B cell (primary cell): ENCODE results near the gene CYTH3. TPM values are rescaled to one million over a fixed set of nuclear protein-coding genes. Genes with fewer than 3 reads are reported as not detected.

Experiments
- ATAC-seq: fragments of 200-7000 bp; cut with Tn5 transposase; one replicate; pipeline ENCODE4 v1.10.0; 2021; ENCODE audit warnings: low read depth, mild to moderate bottlenecking, moderate number of reproducible peaks, moderate library complexity
- CTCF ChIA-PET: fragments of 350-600 bp; sonication (Branson Sonifier 250); formaldehyde crosslinking; loops from one replicate; lab custom pipeline; 2021; ENCODE audit warnings: antibody characterized with exemption, inconsistent platforms; lab: Charles Lee
- POLR2A ChIA-PET: fragments of 350-600 bp; sonication (Branson Sonifier 250); formaldehyde crosslinking; loops from one replicate; lab custom pipeline; 2021; ENCODE audit warnings: antibody characterized with exemption; lab: Charles Lee
- DNase-seq: peaks from one replicate; pipeline ENCODE4 v3.0.0; 2013
- H2AFZ ChIP-seq: 2 replicates; pipeline ENCODE4 v1.6.1; 2012; ENCODE audit warnings: mild to moderate bottlenecking, low read depth, low read length; ENCODE audit not compliant: insufficient read depth, poor library complexity, severe bottlenecking
- H3K27ac ChIP-seq, 2 donors: 1 replicate in 1 of 2; 2 replicates in 1 of 2; pipeline ENCODE4 v1.5.1; 2012 to 2013; ENCODE audit warnings: low read length in 2 of 2, mild to moderate bottlenecking in 2 of 2, moderate library complexity in 1 of 2
- H3K27me3 ChIP-seq, 4 experiments: fragments of 200-600 bp in 1 of 4; sonication (generic) in 1 of 4; replicated peaks in 1 of 4; 1 replicate in 2 of 4; 2 replicates in 2 of 4; pipeline versions ENCODE4 v1.6.1 to v1.7.0; 2013 to 2016; ENCODE audit warnings: low read length in 3 of 4, mild to moderate bottlenecking in 2 of 4, mixed read lengths in 1 of 4, moderate library complexity in 1 of 4; ENCODE audit not compliant: insufficient read depth in 4 of 4, control insufficient read depth in 3 of 4; ENCODE audit errors: control extremely low read depth in 1 of 4
- H3K36me3 ChIP-seq, 2 experiments: replicated peaks in 1 of 2; 1 replicate in 1 of 2; 2 replicates in 1 of 2; pipeline versions ENCODE4 v1.6.1 to v1.7.1; 2013; ENCODE audit warnings: low read length in 1 of 2; ENCODE audit not compliant: insufficient read depth in 2 of 2, control insufficient read depth in 1 of 2; ENCODE audit errors: control extremely low read depth in 1 of 2, extremely low read depth in 1 of 2
- H3K4me1 ChIP-seq, 2 donors: fragments of 200-600 bp in 1 of 2; sonication (generic) in 1 of 2; 1 replicate in 1 of 2; 2 replicates in 1 of 2; pipeline versions ENCODE4 v1.5.1 to v1.6.1; 2013 to 2017; ENCODE audit warnings: low read length in 2 of 2; ENCODE audit not compliant: control insufficient read depth in 2 of 2, insufficient read depth in 2 of 2
- H3K4me2 ChIP-seq: replicated peaks from 2 replicates; pipeline ENCODE3; 2012; ENCODE audit warnings: mild to moderate bottlenecking, low read depth, low read length; ENCODE audit not compliant: poor library complexity, severe bottlenecking
- H3K4me3 ChIP-seq, 5 experiments: fragments of 200-600 bp in 1 of 5; sonication (generic) in 1 of 5; 1 replicate in 3 of 5; 2 replicates in 2 of 5; pipeline versions ENCODE4 v1.5.1 to v1.7.0; 2011 to 2016; ENCODE audit warnings: low read length in 4 of 5, mild to moderate bottlenecking in 4 of 5, low read depth in 2 of 5, control low read depth in 1 of 5, moderate library complexity in 1 of 5; ENCODE audit not compliant: insufficient read depth in 1 of 5; ENCODE audit errors: control extremely low read depth in 1 of 5, extremely low read depth in 1 of 5
- H3K79me2 ChIP-seq: fragments of 200-600 bp; sonication (generic); one replicate; pipeline ENCODE4 v1.6.0; 2016; ENCODE audit warnings: low read length; ENCODE audit not compliant: control insufficient read depth, insufficient read depth
- H3K9ac ChIP-seq: fragments of 200-600 bp; sonication (generic); 2 replicates; pipeline ENCODE4 v1.6.1; 2017; ENCODE audit warnings: mild to moderate bottlenecking, low read length, moderate library complexity
- H3K9me3 ChIP-seq, 3 donors: one replicate each; pipeline versions ENCODE4 v1.6.1 to v1.7.1; 2013; ENCODE audit warnings: low read length in 2 of 3; ENCODE audit not compliant: control insufficient read depth in 2 of 3, insufficient read depth in 1 of 3; ENCODE audit errors: control extremely low read depth in 1 of 3
- H4K20me1 ChIP-seq: 2 replicates; pipeline ENCODE4 v1.6.0; 2012; ENCODE audit warnings: mild to moderate bottlenecking, low read length; ENCODE audit not compliant: insufficient read depth, control insufficient read depth, poor library complexity, severe bottlenecking
- H3K27ac Mint-ChIP-seq: one replicate; pipeline ENCODE4 v1.8.0; 2021; ENCODE audit warnings: mixed read lengths
- H3K27me3 Mint-ChIP-seq: one replicate; pipeline ENCODE4 v1.8.0; 2021; ENCODE audit warnings: mixed read lengths
- H3K4me1 Mint-ChIP-seq: one replicate; pipeline ENCODE4 v1.8.0; 2021; ENCODE audit warnings: mixed read lengths
- H3K4me3 Mint-ChIP-seq: one replicate; pipeline ENCODE4 v1.8.0; 2021; ENCODE audit warnings: mixed read lengths
- H3K9me3 Mint-ChIP-seq: one replicate; pipeline ENCODE4 v1.8.0; 2022; ENCODE audit warnings: mixed read lengths; ENCODE audit not compliant: insufficient read depth
- CTCF ChIP-seq: fragments of 200-600 bp; IDR thresholded peaks from one replicate; pipeline ENCODE4 v1.8.0; 2022; ENCODE audit warnings: antibody characterized with exemption, mild to moderate bottlenecking
- EZH2 ChIP-seq: IDR thresholded peaks from 2 replicates; pipeline ENCODE4 v1.6.1; 2012; ENCODE audit warnings: borderline replicate concordance, low read depth, mild to moderate bottlenecking, moderate library complexity, low read length; ENCODE audit not compliant: insufficient read depth, poor library complexity, severe bottlenecking
- WGBS: methylation state at CpG from one replicate; pipeline ENCODE4 v1.1.5; 2013; ENCODE audit warnings: missing lambda C conversion rate; ENCODE audit not compliant: insufficient coverage; 5-methylcytosine and 5-hydroxymethylcytosine counted together
- intact Hi-C: fragments of 100-400 bp; cut with micrococcal nuclease; formaldehyde crosslinking; loops from one replicate; pipeline ENCODE4 v1.10.0; 2022
- polyA plus RNA-seq: library from polyadenylated mRNA; depleted of rRNA; stranded (reverse); fragments of >200 nt; gene quantifications from 2 replicates; pipeline ENCODE4 v1.2.3, GENCODE V29; 2012
- total RNA-seq, 2 donors: library from RNA; stranded (reverse); fragments of 120-200 nt in 1 of 2; gene quantifications; 1 replicate in 1 of 2; 2 replicates in 1 of 2; pipeline versions ENCODE4 v1.2.3 to v1.2.4, GENCODE V29; 2013 to 2022

The CYTH3 gene
- total and polyA plus RNA-seq, 2 donors (not counting 1 experiment from before 2014, with no cell fraction given): 5.2 to 11.3 TPM

GRCh38 chr7:6273380-6273837, 985 bp upstream of the CYTH3 start:
- Histone ChIP-seq H3K4me2 (no peak overlapping the region), H3K4me3 (no peak overlapping the region), H3K9ac (no peak overlapping the region), H3K4me1 (peaks cover 16 to 19% of the 10 kb centered on the region in 2 donors), H3K9me3 (no peaks in the 10 kb centered on the region), H3K27ac (no peak overlapping the region), H3K79me2 (peaks cover 10% of the 10 kb centered on the region), H3K27me3 (peaks cover 0 to 8% (median 4%) of the 10 kb centered on the region in 4 experiments), H2AFZ (no peak overlapping the region), H4K20me1 (no peaks in the 10 kb centered on the region), H3K36me3 (no peaks in the 10 kb centered on the region)
- intact Hi-C loops: loop anchor here (5.0 kb wide), 1 partner anchor 41 kb away; no protein-coding TSS in a partner anchor
- ChIA-PET POLR2A (no interaction called here), CTCF (interaction anchor here (1.5 kb wide), 1 partner anchor 11 kb away, joined by 4 read pairs; no protein-coding TSS in a partner anchor)
- peak; percentile 11 for DNase-seq
- H3K9me3 Mint-ChIP-seq: no peaks in the 10 kb centered on the region
- H3K27me3 Mint-ChIP-seq: peaks cover 34% of the 10 kb centered on the region
- 100% methylated on average over 4 of the region's 6 CpGs for WGBS
- peaks cover 20% of the 10 kb centered on the region for H3K4me1 Mint-ChIP-seq
- H3K27ac Mint-ChIP-seq: no peak overlapping the region
- H3K4me3 Mint-ChIP-seq: peak overlapping the region; percentile 88
- ATAC-seq: no peak
- no peak for TF ChIP-seq CTCF
- TF ChIP-seq EZH2: no peak

- Mint-ChIP-seq H3K27ac (no peak overlapping the region), H3K9me3 (no peaks in the 10 kb centered on the region), H3K4me1 (peaks cover 20% of the 10 kb centered on the region), H3K4me3 (peak overlapping the region; percentile 93), H3K27me3 (peaks cover 31% of the 10 kb centered on the region)
- no peaks in the 10 kb centered on the region for H3K36me3 ChIP-seq
- H4K20me1 ChIP-seq: no peaks in the 10 kb centered on the region
- DNase-seq: peak; percentile 58
- peak overlapping the region; percentile 57 to 91 (median 70) for H3K4me3 ChIP-seq
- no peak overlapping the region for H3K27ac ChIP-seq
- H3K9ac ChIP-seq: peak overlapping the region; percentile 78
- ATAC-seq: no peak
- H3K9me3 ChIP-seq: no peaks in the 10 kb centered on the region
- peaks cover 16 to 19% of the 10 kb centered on the region in 2 donors for H3K4me1 ChIP-seq
- intact Hi-C loops: loop anchor here (1.0 to 5.0 kb wide), 3 partner anchors 12 to 263 kb away; partner anchors contain the start of genes AIMP2 and PMS2
- TF ChIP-seq EZH2: no peak
- TF ChIP-seq CTCF: no peak
- peak overlapping the region; percentile 99 for H3K4me2 ChIP-seq
- peaks cover 10% of the 10 kb centered on the region for H3K79me2 ChIP-seq
- peaks cover 0 to 8% (median 4%) of the 10 kb centered on the region in 4 experiments for H3K27me3 ChIP-seq
- ChIA-PET CTCF (interaction anchor here (0.8 to 2.5 kb wide), 6 partner anchors 10 to 112 kb away, joined by 3 to 14 read pairs (median 4); no protein-coding TSS in a partner anchor), POLR2A (no interaction called here)
- H2AFZ ChIP-seq: peak overlapping the region; percentile 97
- WGBS: under 1% methylated on average over 73 of the region's 74 CpGs
These were observed 557 bp downstream of the CYTH3 start for GRCh38 chr7:6271694-6272440.
